ENCODE data around the gene SLC16A11.

SLC16A11 gene

DNA sequence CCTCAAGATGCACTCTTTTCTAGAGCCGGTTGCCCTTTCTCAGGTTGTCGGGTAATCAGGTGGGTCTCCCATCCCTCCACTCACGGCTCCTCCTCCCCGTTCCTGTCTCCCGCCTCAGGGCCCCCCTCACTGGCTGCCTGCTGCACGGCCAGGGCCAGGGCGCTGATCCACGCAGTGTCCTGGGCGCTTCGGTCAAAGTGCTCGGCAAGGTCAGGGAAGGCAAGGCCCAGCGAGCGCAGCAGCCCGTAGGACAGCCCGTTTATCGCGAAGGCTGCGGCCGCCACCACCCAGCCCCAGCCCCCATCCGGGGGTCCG is 753 bp downstream of the SLC16A11 start:
- H3K4me1 Mint-ChIP-seq (ENCODE audit: low read depth) = peaks cover 57% of the 10 kb centered on the region
- no peak for DNase-seq
- H3K27me3 Mint-ChIP-seq = peaks cover 4% of the 10 kb centered on the region
- H3K36me3 Mint-ChIP-seq (ENCODE audit: low read depth) = no peaks in the 10 kb centered on the region
- H3K27ac Mint-ChIP-seq = peak overlapping the region; percentile 61
- H3K4me3 Mint-ChIP-seq = peak overlapping the region; percentile 70
- no peaks in the 10 kb centered on the region for H3K9me3 Mint-ChIP-seq

DNA sequence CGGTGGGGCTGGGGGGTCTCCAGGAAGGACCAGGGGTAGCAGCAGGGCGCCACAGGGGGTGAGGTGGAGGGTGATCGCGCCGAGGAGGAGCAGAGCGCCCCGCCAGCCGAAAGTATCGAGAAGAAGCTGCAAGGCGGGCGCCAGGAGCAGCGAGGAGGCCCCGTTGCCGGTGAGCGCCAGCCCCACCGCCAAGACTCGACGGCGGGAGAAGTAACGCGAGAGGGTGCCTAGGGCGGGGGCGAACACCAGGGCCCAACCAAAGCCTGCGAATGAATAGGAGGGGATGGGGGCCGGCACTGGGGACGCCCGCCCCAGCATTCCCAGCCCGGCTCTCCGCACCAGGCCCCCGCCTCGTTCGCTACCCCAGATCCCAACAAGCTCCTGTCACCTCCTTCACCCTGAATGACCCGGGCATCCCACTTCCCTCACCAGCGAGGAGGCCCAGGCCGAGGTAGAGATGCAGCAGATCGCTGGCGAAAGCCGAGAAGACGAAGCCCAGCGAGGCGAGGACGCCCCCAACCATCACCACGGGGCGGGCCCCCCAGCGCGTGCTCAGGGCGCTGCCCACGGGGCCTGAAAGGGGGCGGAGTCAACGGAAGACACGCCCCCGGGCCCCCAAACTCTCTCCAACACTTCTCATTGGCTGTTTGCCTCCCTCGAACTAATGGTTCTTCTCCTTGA is 1.3 kb downstream of the SLC16A11 start:
- Mint-ChIP-seq H3K27ac (peak overlapping the region; percentile 76), H3K4me1 (ENCODE audit: low read depth) (peaks cover 58% of the 10 kb centered on the region)

DNA sequence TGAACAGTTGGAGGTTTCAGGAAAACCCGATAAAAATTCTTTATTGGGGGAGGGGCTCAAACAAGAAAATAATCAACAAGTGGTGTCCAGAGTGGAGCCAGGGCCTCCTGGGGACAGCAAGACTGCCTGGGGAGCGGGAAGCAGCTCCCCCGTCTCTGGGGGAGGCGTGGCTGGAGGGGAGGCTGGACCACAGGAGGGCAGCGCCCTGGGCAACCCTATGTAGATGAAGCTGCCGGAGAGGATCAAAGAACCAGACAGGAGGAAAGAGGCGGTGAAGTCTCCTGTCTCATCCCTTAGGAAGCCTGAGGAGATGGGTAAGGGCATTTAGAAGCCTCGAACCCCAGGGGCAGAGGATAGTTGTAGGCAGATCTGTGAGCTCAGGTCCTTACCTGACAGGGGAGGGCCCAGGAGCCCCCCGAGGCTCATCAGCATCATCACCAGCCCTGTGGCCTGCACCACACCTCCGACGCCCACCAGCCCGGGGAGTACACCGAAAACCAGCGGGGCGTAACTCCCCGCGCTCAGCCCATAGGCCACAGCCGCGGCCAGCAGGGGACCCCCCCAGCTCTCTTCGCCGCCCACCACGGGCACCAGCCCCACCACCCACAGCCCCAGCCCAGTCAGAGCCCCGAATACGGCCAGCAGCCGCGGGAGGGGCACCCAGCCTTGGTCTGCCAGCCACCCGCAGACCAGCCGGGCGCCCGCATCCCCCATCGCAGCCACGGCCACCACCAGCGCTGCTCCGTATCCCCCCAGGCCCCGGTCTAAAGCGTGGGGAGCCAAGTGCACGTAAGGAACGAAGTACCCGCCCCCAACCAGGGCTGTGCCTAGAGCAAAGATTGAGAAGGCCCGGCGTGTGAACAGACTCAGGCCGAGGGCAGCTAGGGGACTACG is 2.0 kb downstream of the SLC16A11 start:
- DNase-seq = peak; percentile 67
- Mint-ChIP-seq H3K4me3 (peak overlapping the region; percentile 70), H3K27me3 (peaks cover 4% of the 10 kb centered on the region), H3K9me3 (no peaks in the 10 kb centered on the region), H3K27ac (peak overlapping the region; percentile 76), H3K4me1 (ENCODE audit: low read depth) (peaks cover 50% of the 10 kb centered on the region), H3K36me3 (ENCODE audit: low read depth) (no peaks in the 10 kb centered on the region)

More for the DNA sequence above, 1.3 kb downstream of the SLC16A11 start:
- Mint-ChIP-seq H3K27me3 (peaks cover 4% of the 10 kb centered on the region), H3K36me3 (ENCODE audit: low read depth) (no peaks in the 10 kb centered on the region), H3K4me3 (peak overlapping the region; percentile 70), H3K9me3 (no peaks in the 10 kb centered on the region)
- DNase-seq = peak; percentile 73

DNA sequence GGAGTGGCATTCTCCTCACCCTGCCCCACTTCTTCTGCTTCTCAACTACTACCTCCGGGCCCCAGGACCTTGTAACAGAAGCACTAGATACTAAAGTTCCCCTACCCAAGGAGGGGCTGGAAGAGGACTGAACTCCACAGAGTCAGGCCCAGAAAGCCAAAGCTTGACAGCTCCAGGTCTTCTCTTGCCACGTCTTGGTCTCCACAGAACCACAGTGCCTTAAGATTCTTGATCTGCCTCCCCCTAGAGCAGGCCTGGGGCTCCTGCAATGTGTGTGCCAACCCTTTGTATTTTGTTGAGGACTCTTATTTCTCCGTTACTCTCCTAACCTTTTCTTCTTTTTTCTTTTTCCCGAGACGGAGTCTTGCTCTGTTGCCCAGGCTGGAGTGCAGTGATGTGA is 4.1 kb downstream of the SLC16A11 start:
- Mint-ChIP-seq H3K4me1 (ENCODE audit: low read depth) (peaks cover 48% of the 10 kb centered on the region), H3K27me3 (peaks cover 4% of the 10 kb centered on the region), H3K4me3 (no peak overlapping the region), H3K36me3 (ENCODE audit: low read depth) (peaks cover 13% of the 10 kb centered on the region), H3K9me3 (no peaks in the 10 kb centered on the region), H3K27ac (peak overlapping the region; percentile 78)
- no peak for DNase-seq

DNA sequence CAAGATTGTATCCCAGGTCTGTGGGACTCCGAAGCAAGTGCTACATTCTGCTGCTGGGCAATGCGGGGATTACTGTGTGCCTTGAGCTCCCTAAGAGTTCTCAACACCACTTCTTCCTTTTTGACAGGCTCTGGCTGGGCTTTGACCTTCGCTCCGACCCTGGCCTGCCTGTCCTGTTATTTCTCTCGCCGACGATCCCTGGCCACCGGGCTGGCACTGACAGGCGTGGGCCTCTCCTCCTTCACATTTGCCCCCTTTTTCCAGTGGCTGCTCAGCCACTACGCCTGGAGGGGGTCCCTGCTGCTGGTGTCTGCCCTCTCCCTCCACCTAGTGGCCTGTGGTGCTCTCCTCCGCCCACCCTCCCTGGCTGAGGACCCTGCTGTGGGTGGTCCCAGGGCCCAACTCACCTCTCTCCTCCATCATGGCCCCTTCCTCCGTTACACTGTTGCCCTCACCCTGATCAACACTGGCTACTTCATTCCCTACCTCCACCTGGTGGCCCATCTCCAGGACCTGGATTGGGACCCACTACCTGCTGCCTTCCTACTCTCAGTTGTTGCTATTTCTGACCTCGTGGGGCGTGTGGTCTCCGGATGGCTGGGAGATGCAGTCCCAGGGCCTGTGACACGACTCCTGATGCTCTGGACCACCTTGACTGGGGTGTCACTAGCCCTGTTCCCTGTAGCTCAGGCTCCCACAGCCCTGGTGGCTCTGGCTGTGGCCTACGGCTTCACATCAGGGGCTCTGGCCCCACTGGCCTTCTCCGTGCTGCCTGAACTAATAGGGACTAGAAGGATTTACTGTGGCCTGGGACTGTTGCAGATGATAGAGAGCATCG is 5.6 kb downstream of the SLC16A11 start:
- no peak overlapping the region for H3K27ac Mint-ChIP-seq
- H3K36me3 Mint-ChIP-seq (ENCODE audit: low read depth) = peaks cover 13% of the 10 kb centered on the region
- no peaks in the 10 kb centered on the region for H3K27me3 Mint-ChIP-seq
- H3K9me3 Mint-ChIP-seq = no peaks in the 10 kb centered on the region
- no peak overlapping the region for H3K4me3 Mint-ChIP-seq
- peaks cover 56% of the 10 kb centered on the region for H3K4me1 Mint-ChIP-seq (ENCODE audit: low read depth)
- DNase-seq = no peak

DNA sequence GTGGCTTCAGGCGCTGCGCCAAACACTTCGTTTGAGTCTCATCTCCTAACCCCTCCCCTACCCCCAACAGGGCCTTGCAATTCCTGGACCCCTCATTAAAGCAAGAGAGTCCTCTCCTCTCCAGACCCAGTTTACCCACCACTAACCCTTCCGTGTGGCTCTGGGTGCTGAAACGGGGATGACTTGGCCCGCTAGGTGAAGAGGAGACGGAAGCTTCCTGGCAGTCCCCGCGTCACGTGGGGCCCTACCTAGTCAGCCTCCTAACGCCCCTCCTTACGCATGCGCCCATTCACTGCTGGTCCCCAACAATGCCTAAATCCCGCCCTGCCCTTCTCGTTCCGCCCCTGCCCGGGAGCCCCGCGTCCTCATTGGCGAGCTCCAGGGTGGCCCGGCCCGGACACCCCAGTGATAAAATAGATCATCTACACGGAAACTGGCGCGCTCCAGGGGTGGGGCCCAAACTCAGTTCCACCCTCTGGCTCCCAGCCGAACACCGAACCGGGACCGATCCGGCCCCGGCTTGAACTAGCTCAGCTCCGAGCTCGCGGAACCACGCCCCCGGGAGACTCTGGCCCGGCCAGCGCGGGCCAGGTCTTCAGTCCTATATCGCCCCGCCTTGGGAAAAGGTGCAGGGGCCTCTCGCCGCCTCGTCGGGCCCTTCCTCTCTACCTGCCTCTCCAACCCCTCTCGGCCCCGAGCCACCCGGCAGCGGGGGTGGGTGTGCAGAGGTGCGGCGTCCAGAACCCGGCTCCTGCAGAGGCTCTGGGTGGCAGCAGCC is 8.1 kb downstream of the SLC16A11 start, which contains the start of gene SLC16A13:
Gene SLC16A13 (plus strand): TSS at position 425 of the 778 bp plus-strand sequence. CDS start 368 bp downstream, outside the sequence.
- Mint-ChIP-seq H3K36me3 (ENCODE audit: low read depth) (peaks cover 13% of the 10 kb centered on the region), H3K27ac (peak within 1 kb of the TSS; percentile 98), H3K27me3 (no peaks in the 10 kb centered on the region), H3K9me3 (peaks cover 2% of the 10 kb centered on the region), H3K4me3 (peak within 1 kb of the TSS; percentile 95), H3K4me1 (ENCODE audit: low read depth) (peaks cover 57% of the 10 kb centered on the region)
- peak; percentile 97 for DNase-seq

DNA sequence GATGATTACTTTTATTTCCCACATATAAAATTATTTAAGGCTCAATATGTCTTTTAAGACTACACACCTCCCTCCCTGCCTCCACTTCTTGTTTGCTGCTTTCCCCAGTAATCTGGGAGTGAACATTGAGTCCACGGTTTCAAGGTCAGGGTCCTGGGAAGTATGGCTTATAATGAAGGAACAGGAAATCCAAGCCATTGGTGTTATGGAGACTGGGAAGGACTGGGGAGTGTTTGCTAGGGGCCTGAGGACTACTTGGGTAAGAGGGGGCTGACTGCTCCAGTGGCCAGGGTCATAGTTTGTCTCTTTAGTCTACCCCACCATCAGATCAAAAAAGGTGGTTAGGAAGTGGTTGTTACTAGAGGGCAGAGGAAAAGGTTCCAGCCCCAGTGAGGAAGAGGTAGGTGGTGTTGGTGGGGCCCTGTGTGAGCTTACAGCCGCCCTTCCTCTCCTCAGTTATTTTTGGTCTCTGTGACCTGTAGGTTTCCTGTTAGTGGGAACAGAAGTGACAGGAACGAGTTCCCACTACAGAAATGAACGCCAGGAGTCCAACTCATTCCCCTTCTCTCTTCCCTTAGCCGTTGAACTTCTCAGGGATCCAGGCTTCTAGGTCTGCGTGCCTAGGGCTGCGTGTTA is 8.8 kb downstream of the SLC16A11 start:
- Mint-ChIP-seq H3K9me3 (peaks cover 2% of the 10 kb centered on the region), H3K4me1 (ENCODE audit: low read depth) (peaks cover 64% of the 10 kb centered on the region), H3K4me3 (peak overlapping the region; percentile 95), H3K27me3 (no peaks in the 10 kb centered on the region), H3K36me3 (ENCODE audit: low read depth) (peaks cover 13% of the 10 kb centered on the region), H3K27ac (peak overlapping the region; percentile 98)
- no peak for DNase-seq

DNA sequence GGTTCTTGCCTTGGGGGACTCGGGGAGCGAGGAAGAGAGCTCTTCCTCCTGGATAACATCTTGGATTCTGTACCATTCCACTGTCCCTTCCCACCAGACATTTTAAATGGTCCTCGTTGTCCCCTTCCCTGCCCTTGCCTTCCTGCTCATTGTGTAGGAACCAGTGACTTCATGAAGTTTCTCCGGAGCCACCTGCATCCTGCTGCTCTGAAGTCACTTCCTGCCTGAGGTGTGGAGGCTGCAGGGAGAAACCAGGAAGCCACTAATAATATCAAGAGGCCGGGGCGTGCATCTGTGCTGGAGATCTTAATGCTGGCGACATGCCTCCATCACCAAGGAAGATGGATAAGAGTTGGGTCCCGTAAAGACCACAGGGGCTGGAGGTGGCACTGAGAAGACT is 14.2 kb downstream of the SLC16A11 start:
- DNase-seq = peak; percentile 66
- no peaks in the 10 kb centered on the region for H3K36me3 Mint-ChIP-seq (ENCODE audit: low read depth)
- H3K4me1 Mint-ChIP-seq (ENCODE audit: low read depth) = peaks cover 49% of the 10 kb centered on the region
- H3K27ac Mint-ChIP-seq = peak overlapping the region; percentile 86
- H3K9me3 Mint-ChIP-seq = peaks cover 2% of the 10 kb centered on the region
- no peaks in the 10 kb centered on the region for H3K27me3 Mint-ChIP-seq
- peak overlapping the region; percentile 58 for H3K4me3 Mint-ChIP-seq

DNA sequence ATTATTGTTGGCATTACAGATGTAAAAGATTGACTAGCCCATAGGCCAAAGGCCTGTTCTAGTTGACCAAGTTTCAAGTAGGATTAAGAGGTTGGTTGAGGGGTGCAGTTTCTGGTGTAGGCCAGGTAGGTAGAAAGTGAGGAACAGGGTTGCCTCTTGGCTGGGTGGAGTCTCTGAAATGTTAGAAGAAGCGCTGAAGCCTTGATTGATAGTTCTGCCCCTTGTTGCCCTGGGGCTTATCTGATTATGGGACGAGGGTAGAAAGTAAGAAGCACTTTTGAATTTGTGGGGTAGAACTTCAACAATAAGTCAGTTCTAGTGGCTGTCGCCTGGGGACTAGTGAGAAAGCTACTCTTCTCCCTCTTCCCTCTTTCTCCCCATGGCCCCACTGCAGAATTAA is 14.8 kb downstream of the SLC16A11 start:
- no peak overlapping the region for H3K4me3 Mint-ChIP-seq
- no peak for DNase-seq
- H3K27me3 Mint-ChIP-seq = no peaks in the 10 kb centered on the region
- no peaks in the 10 kb centered on the region for H3K36me3 Mint-ChIP-seq (ENCODE audit: low read depth)
- H3K4me1 Mint-ChIP-seq (ENCODE audit: low read depth) = peaks cover 45% of the 10 kb centered on the region
- H3K27ac Mint-ChIP-seq = peak overlapping the region; percentile 86
- peaks cover 2% of the 10 kb centered on the region for H3K9me3 Mint-ChIP-seq

DNA sequence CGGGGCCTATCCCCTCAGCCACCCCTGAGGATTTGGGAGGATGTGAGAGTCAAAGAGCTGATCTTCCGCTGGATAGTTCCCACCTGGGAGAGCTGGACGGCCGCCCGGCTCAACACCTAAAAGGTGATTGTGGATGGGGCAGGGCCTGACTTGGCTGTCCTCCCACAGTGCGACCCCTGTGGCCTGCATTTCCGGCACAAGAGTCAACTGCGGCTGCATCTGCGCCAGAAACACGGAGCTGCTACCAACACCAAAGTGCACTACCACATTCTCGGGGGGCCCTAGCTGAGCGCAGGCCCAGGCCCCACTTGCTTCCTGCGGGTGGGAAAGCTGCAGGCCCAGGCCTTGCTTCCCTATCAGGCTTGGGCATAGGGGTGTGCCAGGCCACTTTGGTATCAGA is 16.6 kb downstream of the SLC16A11 start:
- DNase-seq = no peak
- H3K9me3 Mint-ChIP-seq = peaks cover 2% of the 10 kb centered on the region
- peaks cover 11% of the 10 kb centered on the region for H3K27me3 Mint-ChIP-seq

DNA sequence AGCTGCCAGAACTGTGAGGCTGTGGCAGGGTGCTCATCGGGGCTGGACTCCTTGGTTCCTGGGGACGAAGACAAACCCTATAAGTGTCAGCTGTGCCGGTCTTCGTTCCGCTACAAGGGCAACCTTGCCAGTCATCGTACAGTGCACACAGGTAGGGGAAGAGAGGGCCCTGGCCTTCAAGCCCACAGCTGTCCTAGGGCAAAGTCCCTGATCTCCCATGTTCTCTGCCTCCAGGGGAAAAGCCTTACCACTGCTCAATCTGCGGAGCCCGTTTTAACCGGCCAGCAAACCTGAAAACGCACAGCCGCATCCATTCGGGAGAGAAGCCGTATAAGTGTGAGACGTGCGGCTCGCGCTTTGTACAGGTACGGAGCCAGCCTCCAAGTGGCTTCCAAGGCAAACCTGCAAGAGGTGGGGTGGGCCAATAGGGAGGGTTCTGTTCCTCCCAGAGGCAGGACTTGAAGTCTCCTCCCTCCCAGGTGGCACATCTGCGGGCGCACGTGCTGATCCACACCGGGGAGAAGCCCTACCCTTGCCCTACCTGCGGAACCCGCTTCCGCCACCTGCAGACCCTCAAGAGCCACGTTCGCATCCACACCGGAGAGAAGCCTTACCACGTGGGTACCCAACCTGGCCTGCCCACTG is 17.3 kb downstream of the SLC16A11 start:
- Mint-ChIP-seq H3K4me1 (ENCODE audit: low read depth) (peaks cover 47% of the 10 kb centered on the region), H3K9me3 (peaks cover 2% of the 10 kb centered on the region), H3K27ac (no peak overlapping the region), H3K4me3 (no peak overlapping the region), H3K36me3 (ENCODE audit: low read depth) (no peaks in the 10 kb centered on the region), H3K27me3 (peaks cover 11% of the 10 kb centered on the region)
- DNase-seq = no peak

More for the DNA sequence above, 16.6 kb downstream of the SLC16A11 start:
- Mint-ChIP-seq H3K4me3 (no peak overlapping the region), H3K4me1 (ENCODE audit: low read depth) (peaks cover 46% of the 10 kb centered on the region), H3K27ac (no peak overlapping the region), H3K36me3 (ENCODE audit: low read depth) (no peaks in the 10 kb centered on the region)

DNA sequence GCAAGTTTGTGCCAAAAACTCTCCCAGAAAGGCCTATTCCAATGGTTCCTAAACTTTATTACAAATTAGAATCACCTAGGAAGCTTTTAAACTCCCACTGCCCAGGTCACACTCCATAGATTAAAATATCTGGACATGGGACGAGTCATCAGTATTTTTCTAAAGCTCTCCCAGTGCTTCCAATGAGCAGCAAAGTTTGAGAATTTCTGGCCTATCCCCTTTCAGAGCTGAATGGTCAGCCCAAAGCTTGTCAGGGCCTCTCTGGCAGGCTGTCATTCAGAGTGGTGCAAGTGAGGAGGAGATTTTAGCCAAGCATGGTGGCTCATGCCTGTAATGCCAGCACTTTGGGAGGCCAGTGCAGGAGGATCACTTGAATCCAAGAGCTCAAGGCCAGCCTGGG is 18.6 kb downstream of the SLC16A11 start:
- H3K27me3 Mint-ChIP-seq = peaks cover 11% of the 10 kb centered on the region
- peaks cover 42% of the 10 kb centered on the region for H3K4me1 Mint-ChIP-seq (ENCODE audit: low read depth)
- H3K36me3 Mint-ChIP-seq (ENCODE audit: low read depth) = no peaks in the 10 kb centered on the region
- no peak overlapping the region for H3K27ac Mint-ChIP-seq
- no peak overlapping the region for H3K4me3 Mint-ChIP-seq
- no peak for DNase-seq
- no peaks in the 10 kb centered on the region for H3K9me3 Mint-ChIP-seq

DNA sequence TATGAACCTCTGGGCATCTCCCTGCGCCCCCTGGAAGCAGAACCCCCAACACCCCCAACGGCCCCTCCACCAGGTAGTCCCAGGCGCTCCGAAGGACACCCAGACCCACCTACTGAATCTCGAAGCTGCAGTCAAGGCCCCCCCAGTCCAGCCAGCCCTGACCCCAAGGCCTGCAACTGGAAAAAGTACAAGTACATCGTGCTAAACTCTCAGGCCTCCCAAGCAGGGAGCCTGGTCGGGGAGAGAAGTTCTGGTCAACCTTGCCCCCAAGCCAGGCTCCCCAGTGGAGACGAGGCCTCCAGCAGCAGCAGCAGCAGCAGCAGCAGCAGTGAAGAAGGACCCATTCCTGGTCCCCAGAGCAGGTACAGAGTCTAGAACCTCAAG is 19.5 kb downstream of the SLC16A11 start:
- H3K4me1 Mint-ChIP-seq (ENCODE audit: low read depth) = peaks cover 34% of the 10 kb centered on the region

More for the DNA sequence above, 19.5 kb downstream of the SLC16A11 start:
- Mint-ChIP-seq H3K27ac (peak overlapping the region; percentile 22), H3K36me3 (ENCODE audit: low read depth) (no peaks in the 10 kb centered on the region), H3K4me3 (no peak overlapping the region), H3K9me3 (no peaks in the 10 kb centered on the region), H3K27me3 (peaks cover 11% of the 10 kb centered on the region)
- no peak for DNase-seq
